Activated T-cell treated with anti-CD3 and anti-CD28 coated beads for 48 hours (primary cell): ENCODE results near the gene CLEC2A.
"Not testable (repeated sequence)": the region's sequence is repeated elsewhere in the genome, so short reads cannot be mapped to it uniquely, and the experiment has no call there.

Experiments used
- DNase-seq: peaks from one replicate; pipeline ENCODE4 v3.0.0-alpha.2; 2020; ENCODE audit warnings: low read depth

Gene CLEC2A

GRCh38 chr12:9932270-9932669 lies at the start of gene CLEC2A:
TSS of gene CLEC2A (minus strand) at chr12:9932370. CDS start at chr12:9932329, 41 bp downstream.
- DNase-seq = no peak

- DNase-seq = no peak
Measured at GRCh38 chr12:9980126-9980525, 48.0 kb upstream of the CLEC2A start.

- DNase-seq = no peak
Measured at GRCh38 chr12:9977916-9978315, 45.7 kb upstream of the CLEC2A start.

- not testable (repeated sequence) for DNase-seq
Measured at GRCh38 chr12:9976626-9977025, 44.5 kb upstream of the CLEC2A start.

- DNase-seq = no peak
Measured at GRCh38 chr12:9975614-9976013, 43.4 kb upstream of the CLEC2A start.

- DNase-seq = not testable (repeated sequence)
Measured at GRCh38 chr12:9974731-9975130, 42.6 kb upstream of the CLEC2A start.

- no peak for DNase-seq
Measured at GRCh38 chr12:9973949-9974348, 41.8 kb upstream of the CLEC2A start.

- no peak for DNase-seq
Measured at GRCh38 chr12:9971181-9971580, 39.0 kb upstream of the CLEC2A start, which contains the start of gene CLEC12A. TSS of gene CLEC12A (plus strand) at chr12:9971409. CDS start at chr12:9971597, 188 bp downstream.

- no peak for DNase-seq
Measured at GRCh38 chr12:9969673-9970072, 37.5 kb upstream of the CLEC2A start.

- no peak for DNase-seq
Measured at GRCh38 chr12:9961901-9962300, 29.7 kb upstream of the CLEC2A start.

- DNase-seq = no peak
Measured at GRCh38 chr12:9961106-9961505, 28.9 kb upstream of the CLEC2A start.

GRCh38 chr12:9960590-9960989 lies 28.4 kb upstream of the CLEC2A start:
- DNase-seq = no peak

- no peak for DNase-seq
Measured at GRCh38 chr12:9957834-9958233, 25.7 kb upstream of the CLEC2A start.

GRCh38 chr12:9952954-9953729 lies 21.0 kb upstream of the CLEC2A start:
- not testable (repeated sequence) for DNase-seq

- DNase-seq = no peak
Measured at GRCh38 chr12:9951026-9951675, 19.0 kb upstream of the CLEC2A start.

GRCh38 chr12:9948606-9949296 lies 16.6 kb upstream of the CLEC2A start:
- DNase-seq = no peak

GRCh38 chr12:9947674-9948073 lies 15.5 kb upstream of the CLEC2A start:
- no peak for DNase-seq

GRCh38 chr12:9944391-9944790 lies 12.2 kb upstream of the CLEC2A start:
- no peak for DNase-seq

GRCh38 chr12:9943240-9943639 lies 11.1 kb upstream of the CLEC2A start:
- no peak for DNase-seq

- DNase-seq = no peak
Measured at GRCh38 chr12:9941838-9942237, 9.7 kb upstream of the CLEC2A start.

- no peak for DNase-seq
Measured at GRCh38 chr12:9940375-9940774, 8.2 kb upstream of the CLEC2A start.

GRCh38 chr12:9936591-9936990 lies 4.4 kb upstream of the CLEC2A start:
- no peak for DNase-seq

GRCh38 chr12:9935026-9935425 lies 2.9 kb upstream of the CLEC2A start:
- DNase-seq = no peak
